ENCODE measurements around the gene UXS1. TPM values are rescaled to one million over a fixed set of nuclear protein-coding genes. Genes with fewer than 3 reads are reported as not detected.

The UXS1 gene
- total and polyA plus RNA-seq, 2 donors from 2014 or later, result 56.6 to 74.4 TPM

DNA sequence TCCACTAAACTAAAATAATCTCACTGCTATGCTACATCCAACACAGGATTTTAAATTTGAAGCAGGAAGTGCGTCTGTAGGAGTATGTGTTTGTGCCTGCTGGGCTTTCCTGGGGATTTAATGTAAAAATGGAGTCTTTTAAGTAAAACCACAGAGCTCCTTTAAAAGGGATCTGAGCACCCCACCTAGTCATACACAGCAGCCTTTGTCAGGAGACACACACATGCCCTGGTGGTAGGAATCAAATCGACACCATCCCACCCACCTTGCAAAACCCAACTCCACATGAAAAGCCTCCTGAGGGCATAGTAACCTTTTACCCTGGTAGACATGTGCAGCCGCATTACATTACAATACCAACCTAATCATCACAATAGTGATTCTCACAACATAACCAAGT is 29.1 kb downstream of the UXS1 start:
- Histone ChIP-seq H3K36me3 (ENCODE audit: control insufficient read depth in 2 of 3, insufficient read depth in 3 of 3, low read length in 3 of 3) (peaks cover 0 to under 1% (median 0%) of the 10 kb centered on the region in 3 donors), H3K4me3 (ENCODE audit: low read length in 3 of 3) (no peak overlapping the region), H3K4me1 (ENCODE audit: control insufficient read depth in 2 of 3, insufficient read depth in 2 of 3, low read depth in 1 of 3, low read length in 3 of 3) (peaks cover 2 to 28% (median 6%) of the 10 kb centered on the region in 3 donors), H3K9me3 (ENCODE audit: control insufficient read depth in 2 of 3, insufficient read depth in 1 of 3, low read length in 3 of 3) (no peaks in the 10 kb centered on the region), H3K9ac (ENCODE audit: low read length in 3 of 3) (no peak overlapping the region), H3K27me3 (ENCODE audit: control insufficient read depth, insufficient read depth, low read length) (no peaks in the 10 kb centered on the region), H3K27ac (ENCODE audit: low read depth in 2 of 2, low read length in 2 of 2) (peak overlapping the region in 1 of 2 donors; percentile 14)
- intact Hi-C loops (cut with DNase I), result no loop called here
- TF ChIP-seq, protein P1, sequence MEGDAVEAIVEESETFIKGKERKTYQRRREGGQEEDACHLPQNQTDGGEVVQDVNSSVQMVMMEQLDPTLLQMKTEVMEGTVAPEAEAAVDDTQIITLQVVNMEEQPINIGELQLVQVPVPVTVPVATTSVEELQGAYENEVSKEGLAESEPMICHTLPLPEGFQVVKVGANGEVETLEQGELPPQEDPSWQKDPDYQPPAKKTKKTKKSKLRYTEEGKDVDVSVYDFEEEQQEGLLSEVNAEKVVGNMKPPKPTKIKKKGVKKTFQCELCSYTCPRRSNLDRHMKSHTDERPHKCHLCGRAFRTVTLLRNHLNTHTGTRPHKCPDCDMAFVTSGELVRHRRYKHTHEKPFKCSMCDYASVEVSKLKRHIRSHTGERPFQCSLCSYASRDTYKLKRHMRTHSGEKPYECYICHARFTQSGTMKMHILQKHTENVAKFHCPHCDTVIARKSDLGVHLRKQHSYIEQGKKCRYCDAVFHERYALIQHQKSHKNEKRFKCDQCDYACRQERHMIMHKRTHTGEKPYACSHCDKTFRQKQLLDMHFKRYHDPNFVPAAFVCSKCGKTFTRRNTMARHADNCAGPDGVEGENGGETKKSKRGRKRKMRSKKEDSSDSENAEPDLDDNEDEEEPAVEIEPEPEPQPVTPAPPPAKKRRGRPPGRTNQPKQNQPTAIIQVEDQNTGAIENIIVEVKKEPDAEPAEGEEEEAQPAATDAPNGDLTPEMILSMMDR (IDR thresholded peaks at IDR 0.05; ENCODE audit: borderline replicate concordance, extremely low read depth, insufficient read depth), result no peak
- FAIRE-seq, result no peak
- DNase-seq, result no peak

DNA sequence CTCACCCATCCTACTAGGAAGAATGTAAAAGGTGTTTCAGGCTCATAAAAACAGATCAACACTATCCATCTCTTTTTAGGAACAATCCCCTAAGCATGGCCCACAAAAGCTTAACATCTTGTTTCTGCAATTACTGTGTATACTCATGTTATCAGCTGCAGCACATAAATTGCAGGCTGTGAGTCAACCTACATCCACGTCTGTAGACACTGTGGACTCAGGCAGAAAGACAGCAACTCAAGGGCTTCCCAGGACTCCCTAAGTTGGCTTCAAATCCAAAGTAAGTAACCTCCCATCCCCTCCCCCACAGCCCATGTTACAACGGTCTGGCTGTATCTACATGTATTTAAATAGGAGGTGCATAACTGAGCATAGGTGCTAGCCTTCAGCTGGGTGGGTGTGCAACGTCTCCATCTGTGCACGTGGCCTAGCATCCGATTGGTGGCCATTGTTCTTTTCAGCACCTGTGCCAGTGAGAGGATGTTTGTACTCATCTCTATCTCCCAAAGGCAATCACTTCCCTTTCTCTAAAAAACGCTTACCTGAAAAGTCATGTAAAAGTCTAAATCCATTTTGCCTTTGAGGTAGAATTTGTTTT is 30.1 kb downstream of the UXS1 start:
- TF ChIP-seq, protein P1 (IDR thresholded peaks at IDR 0.05; ENCODE audit: borderline replicate concordance, extremely low read depth, insufficient read depth), result no peak
- peak overlapping the region in 1 of 3 donors; percentile 14 for H3K4me3 ChIP-seq (ENCODE audit: low read length in 3 of 3)
- H3K4me1 ChIP-seq (ENCODE audit: control insufficient read depth in 2 of 3, insufficient read depth in 2 of 3, low read depth in 1 of 3, low read length in 3 of 3), result peaks cover 3 to 28% (median 6%) of the 10 kb centered on the region in 3 donors
- no peak overlapping the region for H3K9ac ChIP-seq (ENCODE audit: low read length in 3 of 3)
- no peaks in the 10 kb centered on the region for H3K9me3 ChIP-seq (ENCODE audit: control insufficient read depth in 2 of 3, insufficient read depth in 1 of 3, low read length in 3 of 3)
- FAIRE-seq (no peak), DNase-seq (no peak)
- H3K36me3 ChIP-seq (ENCODE audit: control insufficient read depth in 2 of 3, insufficient read depth in 3 of 3, low read length in 3 of 3), result peaks cover 0 to 5% (median 0%) of the 10 kb centered on the region in 3 donors
- H3K27ac ChIP-seq (ENCODE audit: low read depth in 2 of 2, low read length in 2 of 2), result peak overlapping the region in 1 of 2 donors; percentile 22
- H3K27me3 ChIP-seq (ENCODE audit: control insufficient read depth, insufficient read depth, low read length), result no peaks in the 10 kb centered on the region
- intact Hi-C loops (cut with DNase I), result no loop called here

DNA sequence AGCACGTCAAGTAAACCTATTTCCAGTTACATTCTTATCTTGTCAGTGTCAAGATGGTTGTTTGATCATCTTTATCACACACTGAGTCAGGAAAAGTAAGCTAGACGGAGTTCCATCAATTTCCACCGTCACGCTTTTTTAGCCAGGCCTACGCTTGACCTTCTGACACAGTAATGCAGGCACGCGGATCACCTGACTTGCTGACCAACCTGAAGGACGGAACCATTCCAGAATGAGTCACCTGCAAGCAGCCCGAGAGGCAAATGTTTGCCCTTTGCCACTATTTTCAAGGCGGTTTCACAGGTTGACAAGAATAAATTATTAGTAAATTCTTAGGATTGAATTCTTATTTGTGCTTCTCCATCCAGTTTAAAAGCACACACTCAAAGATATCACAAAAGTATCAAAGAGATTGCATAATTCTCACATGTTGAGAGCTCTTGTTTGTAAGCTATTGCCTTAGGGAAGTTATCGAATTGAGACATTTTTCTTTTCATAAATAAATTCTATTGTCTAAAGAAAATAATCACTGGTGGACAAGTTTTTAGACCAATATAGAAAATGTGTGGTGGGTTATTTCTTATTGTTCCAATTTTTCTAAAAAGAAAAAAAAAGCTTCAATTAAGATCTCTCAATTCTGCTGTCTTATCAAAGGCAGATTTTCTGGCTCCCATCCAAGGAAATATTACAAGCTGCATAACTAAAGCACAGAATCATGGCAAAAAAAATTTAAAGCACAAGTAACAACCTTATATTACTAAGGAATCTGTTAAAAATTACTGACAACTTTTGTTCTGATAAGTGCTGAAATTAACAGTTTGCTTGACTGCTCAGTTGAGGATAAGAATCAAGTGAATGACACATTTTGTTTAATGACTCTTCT is 31.9 kb downstream of the UXS1 start:
- FAIRE-seq, result peak; percentile 73
- Histone ChIP-seq H3K9ac (ENCODE audit: low read length in 3 of 3) (peak overlapping the region in 1 of 3 donors; percentile 57), H3K4me1 (ENCODE audit: control insufficient read depth in 2 of 3, insufficient read depth in 2 of 3, low read depth in 1 of 3, low read length in 3 of 3) (peaks cover 6 to 26% (median 6%) of the 10 kb centered on the region in 3 donors), H3K27me3 (ENCODE audit: control insufficient read depth, insufficient read depth, low read length) (no peaks in the 10 kb centered on the region), H3K9me3 (ENCODE audit: control insufficient read depth in 2 of 3, insufficient read depth in 1 of 3, low read length in 3 of 3) (no peaks in the 10 kb centered on the region), H3K27ac (ENCODE audit: low read depth in 2 of 2, low read length in 2 of 2) (peak overlapping the region; percentile 85 to 94), H3K4me3 (ENCODE audit: low read length in 3 of 3) (no peak overlapping the region), H3K36me3 (ENCODE audit: control insufficient read depth in 2 of 3, insufficient read depth in 3 of 3, low read length in 3 of 3) (peaks cover 0 to 9% (median 2%) of the 10 kb centered on the region in 3 donors)
- peak in 4 of 5 donors; percentile 33 to 86 (median 51) for DNase-seq
- intact Hi-C loops (cut with DNase I), result no loop called here
- TF ChIP-seq, protein P1 (IDR thresholded peaks at IDR 0.05; ENCODE audit: borderline replicate concordance, extremely low read depth, insufficient read depth), result no peak
